RCC 7860 (cell line): ENCODE data around the gene EDEM3.

Experiments used
- DNase-seq: peaks from one replicate; pipeline ENCODE4 v3.0.0-alpha.2; 2015; ENCODE audit warnings: low spot score
- FAIRE-seq: peaks from 2 replicates; lab custom pipeline; 2012; peaks lifted over from hg19 to GRCh38; lab: Jason Lieb, UNC

EDEM3 gene

GRCh38 chr1:184743062-184743756 lies 11.4 kb downstream of the EDEM3 start:
- no peak for DNase-seq
- FAIRE-seq = no peak

GRCh38 chr1:184740344-184740743 lies 14.3 kb downstream of the EDEM3 start:
- no peak for FAIRE-seq

GRCh38 chr1:184739796-184740195 lies 14.9 kb downstream of the EDEM3 start:
- FAIRE-seq (no peak), DNase-seq (no peak)

More at GRCh38 chr1:184740344-184740743, 14.3 kb downstream of the EDEM3 start:
- no peak for DNase-seq

- DNase-seq (no peak), FAIRE-seq (peak; percentile 95)
Observed at GRCh38 chr1:184739070-184739469, 15.6 kb downstream of the EDEM3 start.

GRCh38 chr1:184734980-184735379 lies 19.7 kb downstream of the EDEM3 start:
- no peak for FAIRE-seq
- no peak for DNase-seq

GRCh38 chr1:184724843-184725242 lies 29.8 kb downstream of the EDEM3 start:
- DNase-seq = no peak
- FAIRE-seq = no peak

GRCh38 chr1:184716158-184716557 lies 38.5 kb downstream of the EDEM3 start:
- DNase-seq = no peak
- no peak for FAIRE-seq

GRCh38 chr1:184709418-184709817 lies 45.2 kb downstream of the EDEM3 start:
- DNase-seq (no peak), FAIRE-seq (no peak)

GRCh38 chr1:184708084-184708676 lies 46.5 kb downstream of the EDEM3 start:
- no peak for FAIRE-seq

GRCh38 chr1:184705271-184705670 lies 49.4 kb downstream of the EDEM3 start:
- FAIRE-seq = no peak
- DNase-seq = no peak

More at GRCh38 chr1:184708084-184708676, 46.5 kb downstream of the EDEM3 start:
- DNase-seq = no peak

GRCh38 chr1:184701816-184702215 lies 52.8 kb downstream of the EDEM3 start:
- FAIRE-seq (no peak), DNase-seq (no peak)

- DNase-seq (no peak), FAIRE-seq (no peak)
Observed at GRCh38 chr1:184698969-184699368, 55.7 kb downstream of the EDEM3 start.

GRCh38 chr1:184698016-184698415 lies 56.6 kb downstream of the EDEM3 start:
- DNase-seq (no peak), FAIRE-seq (no peak)

- FAIRE-seq (no peak), DNase-seq (no peak)
Observed at GRCh38 chr1:184696403-184696802, 58.3 kb downstream of the EDEM3 start.

- FAIRE-seq (no peak), DNase-seq (no peak)
Observed at GRCh38 chr1:184695023-184695422, 59.6 kb downstream of the EDEM3 start.

- FAIRE-seq (no peak), DNase-seq (no peak)
Observed at GRCh38 chr1:184693011-184693410, 61.6 kb downstream of the EDEM3 start.

GRCh38 chr1:184691719-184692324 lies 62.8 kb downstream of the EDEM3 start:
- FAIRE-seq (peak; percentile 59), DNase-seq (no peak)

GRCh38 chr1:184686540-184686939 lies 68.1 kb downstream of the EDEM3 start:
- DNase-seq = no peak
- no peak for FAIRE-seq

GRCh38 chr1:184685116-184685515 lies 69.5 kb downstream of the EDEM3 start:
- FAIRE-seq (no peak), DNase-seq (no peak)

GRCh38 chr1:184684285-184685074 lies 70.2 kb downstream of the EDEM3 start:
- no peak for DNase-seq
- FAIRE-seq = no peak

GRCh38 chr1:184682956-184683355 lies 71.7 kb downstream of the EDEM3 start:
- DNase-seq (no peak), FAIRE-seq (no peak)
